ENCODE results near the gene MIER1.
"Not testable (repeated sequence)": the region's sequence is repeated elsewhere in the genome, so short reads cannot be mapped to it uniquely, and the experiment has no call there.

The MIER1 gene

GRCh38 chr1:66915203-66915602, 9.6 kb upstream of the MIER1 start:
- not testable (repeated sequence) for H3K27ac ChIP-seq (ENCODE audit: extremely low read depth, low read depth, low read length); H3K36me3 ChIP-seq (ENCODE audit: control insufficient read depth in 2 of 2, insufficient read depth in 1 of 2, low read length in 2 of 2); H3K4me3 ChIP-seq (ENCODE audit: low read depth, low read length); H3K9me3 ChIP-seq (ENCODE audit: control insufficient read depth, insufficient read depth, low read depth, low read length); H3K4me1 ChIP-seq (ENCODE audit: control insufficient read depth, insufficient read depth, low read length)
- ChIA-PET POLR2A (interaction anchor here (2.2 kb wide), 1 partner anchor 9 kb away, joined by 6 read pairs; the partner anchor contains the start of genes DNAI4 and MIER1), CTCF (interaction anchor here (0.7 to 1.1 kb wide), 2 partner anchors 57 to 234 kb away, joined by 4 to 5 read pairs; no protein-coding TSS in a partner anchor)

DNA sequence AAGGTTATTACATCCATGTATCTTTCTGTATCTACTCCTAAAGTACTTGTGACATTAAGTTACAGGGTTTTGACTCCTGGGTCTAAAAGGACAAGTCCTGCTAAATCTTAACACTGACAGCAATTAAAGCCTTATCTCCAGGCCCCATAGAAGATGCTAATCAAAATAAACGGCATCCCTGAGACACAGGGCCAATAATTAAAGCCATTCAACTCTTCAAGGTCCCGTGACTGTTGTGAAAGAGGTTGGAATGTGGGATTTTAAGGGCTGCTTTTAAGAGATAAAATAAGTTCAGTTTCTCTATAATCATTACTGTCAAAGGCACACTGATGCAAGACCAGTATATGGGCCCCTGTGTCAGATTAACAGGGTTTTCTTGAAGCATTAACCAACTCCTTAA, 8.5 kb upstream of the MIER1 start:
- Histone ChIP-seq H3K36me3 (ENCODE audit: control insufficient read depth in 2 of 2, insufficient read depth in 1 of 2, low read length in 2 of 2) (peaks cover 0 to 6% of the 10 kb centered on the region in 2 experiments; a peak in 1 of 3 replicates), H3K9me3 (ENCODE audit: control insufficient read depth, insufficient read depth, low read depth, low read length) (no peaks in the 10 kb centered on the region), H3K4me1 (ENCODE audit: control insufficient read depth, insufficient read depth, low read length) (no peaks in the 10 kb centered on the region), H3K4me3 (ENCODE audit: low read depth, low read length) (no peak overlapping the region), H3K27ac (ENCODE audit: extremely low read depth, low read depth, low read length) (no peak overlapping the region)
- POLR2A ChIA-PET = no interaction called here
- TF ChIP-seq IKZF3 (tag by site-specific recombination; IDR thresholded peaks at IDR 0.05) = 0 out of 2 replicates have a peak, but pooled peaks have one; percentile 33
- no peak for TF ChIP-seq ZNF132 (tag by site-specific recombination; IDR thresholded peaks at IDR 0.05; ENCODE audit: borderline replicate concordance)
- TF ChIP-seq ZNF664 (tag by site-specific recombination; IDR thresholded peaks at IDR 0.05) = no peak
- TF ChIP-seq PRDM6 (tag by site-specific recombination; IDR thresholded peaks at IDR 0.05) = peak; percentile 58
- TF ChIP-seq SCRT2 (tag by site-specific recombination; IDR thresholded peaks at IDR 0.05) = no peak
- TF ChIP-seq ZNF175 (tag by site-specific recombination; IDR thresholded peaks at IDR 0.05) = no peak
- no peak for TF ChIP-seq ZFHX2 (tag by site-specific recombination; conservative IDR thresholded peaks at IDR 0.05)
- TF ChIP-seq SP2 (tag by site-specific recombination; IDR thresholded peaks at IDR 0.05) = no peak
- TF ChIP-seq ZNF157 (tag by site-specific recombination; IDR thresholded peaks at IDR 0.05) = no peak
- no peak for TF ChIP-seq ZBTB48 (tag by site-specific recombination; IDR thresholded peaks at IDR 0.05)
- TF ChIP-seq ZSCAN30 (tag by site-specific recombination; IDR thresholded peaks at IDR 0.05) = 0 out of 2 replicates have a peak, but pooled peaks have one; percentile 36
- TF ChIP-seq, protein P1, sequence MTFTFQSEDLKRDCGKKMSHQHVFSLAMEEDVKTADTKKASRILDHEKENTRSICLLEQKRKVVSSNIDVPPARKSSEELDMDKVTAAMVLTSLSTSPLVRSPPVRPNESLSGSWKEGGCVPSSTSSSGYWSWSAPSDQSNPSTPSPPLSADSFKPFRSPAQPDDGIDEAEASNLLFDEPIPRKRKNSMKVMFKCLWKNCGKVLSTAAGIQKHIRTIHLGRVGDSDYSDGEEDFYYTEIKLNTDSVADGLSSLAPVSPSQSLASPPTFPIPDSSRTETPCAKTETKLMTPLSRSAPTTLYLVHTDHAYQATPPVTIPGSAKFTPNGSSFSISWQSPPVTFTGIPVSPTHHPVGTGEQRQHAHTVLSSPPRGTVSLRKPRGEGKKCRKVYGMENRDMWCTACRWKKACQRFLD (tag by site-specific recombination; IDR thresholded peaks at IDR 0.05) = no peak
- no peak for TF ChIP-seq ZNF624 (tag by site-specific recombination; IDR thresholded peaks at IDR 0.05)
- TF ChIP-seq ZNF24 (tag by site-specific recombination; IDR thresholded peaks at IDR 0.05) = no peak
- TF ChIP-seq FEZF1 (tag by site-specific recombination; IDR thresholded peaks at IDR 0.05) = peak; percentile 61
- TF ChIP-seq ZNF585B (tag by site-specific recombination; IDR thresholded peaks at IDR 0.05) = no peak
- TF ChIP-seq SP7 (tag by site-specific recombination; IDR thresholded peaks at IDR 0.05) = peak; percentile 50; the same call in 1 of the 2 replicates
- TF ChIP-seq KLF9 (tag by site-specific recombination; IDR thresholded peaks at IDR 0.05; ENCODE audit: low read depth) = no peak
- TF ChIP-seq ZNF366 (tag by site-specific recombination; conservative IDR thresholded peaks at IDR 0.05) = no peak
- peak; percentile 66; the same call in 1 of the 2 replicates for TF ChIP-seq TCF7L2 (IDR thresholded peaks at IDR 0.05; ENCODE audit: borderline replicate concordance, low read depth, low read length)
- 0 out of 2 replicates have a peak, but pooled peaks have one; percentile 19 for TF ChIP-seq ZBTB17 (tag by site-specific recombination; IDR thresholded peaks at IDR 0.05)
- no peak for TF ChIP-seq ZNF623 (tag by site-specific recombination; IDR thresholded peaks at IDR 0.05)
- TF ChIP-seq ZNF214 (tag by site-specific recombination; IDR thresholded peaks at IDR 0.05; ENCODE audit: borderline replicate concordance) = no peak
- TF ChIP-seq ZNF423 (tag by site-specific recombination; IDR thresholded peaks at IDR 0.05) = no peak
- TF ChIP-seq, protein P2, sequence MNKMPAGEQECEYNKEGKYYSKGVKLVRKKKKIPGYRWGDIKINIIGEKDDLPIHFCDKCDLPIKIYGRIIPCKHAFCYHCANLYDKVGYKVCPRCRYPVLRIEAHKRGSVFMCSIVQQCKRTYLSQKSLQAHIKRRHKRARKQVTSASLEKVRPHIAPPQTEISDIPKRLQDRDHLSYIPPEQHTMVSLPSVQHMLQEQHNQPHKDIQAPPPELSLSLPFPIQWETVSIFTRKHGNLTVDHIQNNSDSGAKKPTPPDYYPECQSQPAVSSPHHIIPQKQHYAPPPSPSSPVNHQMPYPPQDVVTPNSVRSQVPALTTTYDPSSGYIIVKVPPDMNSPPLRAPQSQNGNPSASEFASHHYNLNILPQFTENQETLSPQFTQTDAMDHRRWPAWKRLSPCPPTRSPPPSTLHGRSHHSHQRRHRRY (tag by site-specific recombination; IDR thresholded peaks at IDR 0.05) = no peak
- no peak for TF ChIP-seq ZNF514 (tag by site-specific recombination; IDR thresholded peaks at IDR 0.05)
- CTCF ChIA-PET = no interaction called here

All from HEK293 (cell line).